Loucy (cell line): ENCODE data around the gene TCEANC2.

Experiments used
- H2AFZ ChIP-seq: fragments of 200-600 bp; sonication (generic); 2 replicates; pipeline ENCODE4 v1.6.0; 2016; ENCODE audit warnings: antibody characterized with exemption, mild to moderate bottlenecking, low read length, moderate library complexity
- H3F3A ChIP-seq: fragments of 200-600 bp; 2 replicates; pipeline ENCODE4 v1.6.0; 2016; ENCODE audit warnings: antibody characterized with exemption, low read depth, mild to moderate bottlenecking
- H3K27me3 ChIP-seq: fragments of 200-600 bp; sonication (generic); 2 replicates; pipeline ENCODE4 v1.6.1; 2014; ENCODE audit warnings: low read length, mild to moderate bottlenecking; ENCODE audit not compliant: insufficient read depth, poor library complexity, severe bottlenecking
- H3K36me3 ChIP-seq: fragments of 200-600 bp; sonication (generic); 2 replicates; pipeline ENCODE4 v1.6.1; 2016; ENCODE audit warnings: low read length; ENCODE audit not compliant: insufficient read depth
- H3K4me1 ChIP-seq: fragments of 200-600 bp; sonication (generic); 2 replicates; pipeline ENCODE4 v1.5.1; 2014; ENCODE audit warnings: low read length, mild to moderate bottlenecking; ENCODE audit not compliant: insufficient read depth, poor library complexity, severe bottlenecking
- H3K4me2 ChIP-seq: fragments of 200-600 bp; sonication (generic); 2 replicates; pipeline ENCODE4 v1.6.0; 2014; ENCODE audit warnings: antibody characterized with exemption, low read length, low read depth, mild to moderate bottlenecking; ENCODE audit not compliant: poor library complexity, severe bottlenecking
- H3K4me3 ChIP-seq: fragments of 200-600 bp; sonication (generic); 2 replicates; pipeline ENCODE4 v1.5.1; 2014; ENCODE audit warnings: low read length, mild to moderate bottlenecking, mixed read lengths; ENCODE audit not compliant: poor library complexity, severe bottlenecking
- H3K79me2 ChIP-seq: fragments of 200-600 bp; sonication (generic); 2 replicates; pipeline ENCODE4 v1.6.1; 2014; ENCODE audit warnings: low read length; ENCODE audit not compliant: insufficient read depth
- H3K9ac ChIP-seq: fragments of 200-600 bp; sonication (generic); 2 replicates; pipeline ENCODE4 v1.6.0; 2014; ENCODE audit warnings: mild to moderate bottlenecking, low read depth, low read length, moderate library complexity; ENCODE audit not compliant: poor library complexity, severe bottlenecking
- H3K9me2 ChIP-seq: fragments of 200-600 bp; sonication (generic); replicated peaks from 2 replicates; pipeline ENCODE4 v1.6.1; 2016; ENCODE audit warnings: low read depth, low read length, mixed read lengths
- H3K9me3 ChIP-seq: fragments of 200-600 bp; sonication (generic); 2 replicates; pipeline ENCODE4 v1.6.1; 2014; ENCODE audit warnings: mild to moderate bottlenecking, antibody characterized with exemption, low read length, low read depth; ENCODE audit not compliant: insufficient read depth
- H4K20me1 ChIP-seq: fragments of 200-600 bp; sonication (generic); 2 replicates; pipeline ENCODE4 v1.6.0; 2014; ENCODE audit warnings: antibody characterized with exemption, low read length, mild to moderate bottlenecking; ENCODE audit not compliant: insufficient read depth, poor library complexity, severe bottlenecking
- EZH2phosphoT487 ChIP-seq: fragments of 200-600 bp; IDR thresholded peaks from 2 replicates; pipeline ENCODE4 v1.6.1; 2018; ENCODE audit warnings: antibody characterized with exemption, mild to moderate bottlenecking, moderate library complexity, borderline replicate concordance
- TF ChIP-seq, protein P1 (sequence below): fragments of 200-600 bp; sonication (generic); conservative IDR thresholded peaks from 2 replicates; pipeline ENCODE4 v1.5.1; 2014; ENCODE audit warnings: mild to moderate bottlenecking, antibody characterized with exemption, low read length

Gene TCEANC2

DNA sequence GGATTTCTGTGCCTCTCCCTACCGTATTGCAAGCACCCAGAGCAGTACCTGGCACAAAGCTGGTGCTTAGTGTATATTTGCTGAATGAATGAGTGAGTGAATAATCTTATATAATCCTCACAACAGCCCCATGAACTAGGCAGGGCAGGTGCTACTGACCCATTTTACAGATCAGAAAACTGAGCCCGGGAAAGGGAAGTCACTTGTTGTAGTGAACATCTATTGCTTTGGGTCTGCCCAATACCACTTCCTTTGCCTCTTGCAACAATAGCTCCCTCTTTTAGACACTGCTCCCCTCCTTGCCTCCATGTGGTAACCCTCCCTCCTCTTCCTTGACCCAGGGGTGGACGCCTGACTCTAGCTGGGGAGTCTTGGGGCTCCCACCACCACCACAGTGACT is 96.3 kb downstream of the TCEANC2 start:
- H3K9me2 ChIP-seq = no peaks in the 10 kb centered on the region
- H4K20me1 ChIP-seq = no peaks in the 10 kb centered on the region
- H3K79me2 ChIP-seq = no peaks in the 10 kb centered on the region
- H3K4me2 ChIP-seq = no peak overlapping the region
- no peak overlapping the region for H3K4me3 ChIP-seq
- H3K27me3 ChIP-seq = no peaks in the 10 kb centered on the region
- H3K9me3 ChIP-seq = no peaks in the 10 kb centered on the region
- H3F3A ChIP-seq = no peaks in the 10 kb centered on the region
- H3K9ac ChIP-seq = no peak overlapping the region
- no peak overlapping the region for H2AFZ ChIP-seq
- TF ChIP-seq EZH2phosphoT487 = no peak
- H3K4me1 ChIP-seq = no peaks in the 10 kb centered on the region
- no peaks in the 10 kb centered on the region for H3K36me3 ChIP-seq

DNA sequence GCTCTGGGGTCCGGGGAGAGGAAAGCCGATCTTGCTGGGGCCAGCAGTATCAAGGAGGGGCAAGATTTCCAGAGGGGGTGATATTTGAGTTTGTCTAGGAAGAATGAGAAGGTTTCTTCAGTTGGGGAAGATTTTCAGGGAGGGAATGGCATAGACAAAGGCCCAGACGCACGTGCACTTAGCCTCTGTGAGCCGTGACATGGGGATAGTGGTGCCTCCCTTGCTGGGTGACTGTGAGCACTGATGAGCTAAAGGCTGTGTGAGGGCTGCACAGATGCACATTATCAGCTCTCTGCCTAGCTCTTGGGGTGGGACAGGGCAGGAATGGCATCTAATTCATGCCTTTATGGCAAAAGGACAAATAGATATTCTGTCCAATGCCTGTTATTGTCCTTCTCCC is 97.6 kb downstream of the TCEANC2 start:
- no peak for TF ChIP-seq EZH2phosphoT487
- TF ChIP-seq, protein P1, sequence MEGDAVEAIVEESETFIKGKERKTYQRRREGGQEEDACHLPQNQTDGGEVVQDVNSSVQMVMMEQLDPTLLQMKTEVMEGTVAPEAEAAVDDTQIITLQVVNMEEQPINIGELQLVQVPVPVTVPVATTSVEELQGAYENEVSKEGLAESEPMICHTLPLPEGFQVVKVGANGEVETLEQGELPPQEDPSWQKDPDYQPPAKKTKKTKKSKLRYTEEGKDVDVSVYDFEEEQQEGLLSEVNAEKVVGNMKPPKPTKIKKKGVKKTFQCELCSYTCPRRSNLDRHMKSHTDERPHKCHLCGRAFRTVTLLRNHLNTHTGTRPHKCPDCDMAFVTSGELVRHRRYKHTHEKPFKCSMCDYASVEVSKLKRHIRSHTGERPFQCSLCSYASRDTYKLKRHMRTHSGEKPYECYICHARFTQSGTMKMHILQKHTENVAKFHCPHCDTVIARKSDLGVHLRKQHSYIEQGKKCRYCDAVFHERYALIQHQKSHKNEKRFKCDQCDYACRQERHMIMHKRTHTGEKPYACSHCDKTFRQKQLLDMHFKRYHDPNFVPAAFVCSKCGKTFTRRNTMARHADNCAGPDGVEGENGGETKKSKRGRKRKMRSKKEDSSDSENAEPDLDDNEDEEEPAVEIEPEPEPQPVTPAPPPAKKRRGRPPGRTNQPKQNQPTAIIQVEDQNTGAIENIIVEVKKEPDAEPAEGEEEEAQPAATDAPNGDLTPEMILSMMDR = no peak
- H2AFZ ChIP-seq = no peak overlapping the region
- H3K4me2 ChIP-seq = no peak overlapping the region
- no peaks in the 10 kb centered on the region for H3K9me2 ChIP-seq
- no peaks in the 10 kb centered on the region for H3K9me3 ChIP-seq
- no peak overlapping the region for H3K9ac ChIP-seq
- H3K79me2 ChIP-seq = no peaks in the 10 kb centered on the region
- no peaks in the 10 kb centered on the region for H3K36me3 ChIP-seq
- H3F3A ChIP-seq = no peaks in the 10 kb centered on the region
- no peaks in the 10 kb centered on the region for H3K27me3 ChIP-seq
- H3K4me1 ChIP-seq = no peaks in the 10 kb centered on the region
- H3K4me3 ChIP-seq = no peak overlapping the region
- H4K20me1 ChIP-seq = no peaks in the 10 kb centered on the region

DNA sequence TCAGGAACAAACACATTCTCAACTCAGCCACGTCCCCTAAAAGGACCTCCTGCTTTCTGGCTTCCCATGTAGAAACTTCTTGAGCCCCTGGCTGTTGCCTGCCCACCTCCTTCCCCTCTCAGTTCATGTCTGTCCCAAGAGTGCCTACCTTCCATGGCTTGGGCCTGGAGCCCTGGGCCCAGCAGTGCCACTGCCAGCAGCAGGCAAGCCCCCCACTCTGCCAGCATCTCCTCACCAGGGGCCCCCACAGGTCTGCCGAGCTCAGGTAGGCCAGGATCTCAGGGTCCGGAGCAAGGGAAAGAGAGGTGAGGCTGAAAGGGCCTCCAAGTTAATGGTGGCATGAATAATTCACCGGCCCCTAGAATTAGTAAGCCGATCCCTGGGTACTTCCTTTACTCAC is 99.3 kb downstream of the TCEANC2 start, which contains the start of gene CDCP2:
CDCP2 (minus strand) TSS at position 305 of the 400 bp plus-strand sequence; CDS start at position 227, 78 bp downstream.
- H4K20me1 ChIP-seq = no peaks in the 10 kb centered on the region
- H3K27me3 ChIP-seq = no peaks in the 10 kb centered on the region
- TF ChIP-seq EZH2phosphoT487 = no peak
- H3K4me1 ChIP-seq = no peaks in the 10 kb centered on the region
- H3K79me2 ChIP-seq = no peaks in the 10 kb centered on the region
- H3F3A ChIP-seq = no peaks in the 10 kb centered on the region
- no peak within 1 kb of the TSS for H3K4me3 ChIP-seq
- H3K36me3 ChIP-seq = no peaks in the 10 kb centered on the region
- H3K9me3 ChIP-seq = no peaks in the 10 kb centered on the region
- no peaks in the 10 kb centered on the region for H3K9me2 ChIP-seq
- no peak within 1 kb of the TSS for H3K9ac ChIP-seq
- H3K4me2 ChIP-seq = no peak within 1 kb of the TSS
- H2AFZ ChIP-seq = no peak within 1 kb of the TSS

DNA sequence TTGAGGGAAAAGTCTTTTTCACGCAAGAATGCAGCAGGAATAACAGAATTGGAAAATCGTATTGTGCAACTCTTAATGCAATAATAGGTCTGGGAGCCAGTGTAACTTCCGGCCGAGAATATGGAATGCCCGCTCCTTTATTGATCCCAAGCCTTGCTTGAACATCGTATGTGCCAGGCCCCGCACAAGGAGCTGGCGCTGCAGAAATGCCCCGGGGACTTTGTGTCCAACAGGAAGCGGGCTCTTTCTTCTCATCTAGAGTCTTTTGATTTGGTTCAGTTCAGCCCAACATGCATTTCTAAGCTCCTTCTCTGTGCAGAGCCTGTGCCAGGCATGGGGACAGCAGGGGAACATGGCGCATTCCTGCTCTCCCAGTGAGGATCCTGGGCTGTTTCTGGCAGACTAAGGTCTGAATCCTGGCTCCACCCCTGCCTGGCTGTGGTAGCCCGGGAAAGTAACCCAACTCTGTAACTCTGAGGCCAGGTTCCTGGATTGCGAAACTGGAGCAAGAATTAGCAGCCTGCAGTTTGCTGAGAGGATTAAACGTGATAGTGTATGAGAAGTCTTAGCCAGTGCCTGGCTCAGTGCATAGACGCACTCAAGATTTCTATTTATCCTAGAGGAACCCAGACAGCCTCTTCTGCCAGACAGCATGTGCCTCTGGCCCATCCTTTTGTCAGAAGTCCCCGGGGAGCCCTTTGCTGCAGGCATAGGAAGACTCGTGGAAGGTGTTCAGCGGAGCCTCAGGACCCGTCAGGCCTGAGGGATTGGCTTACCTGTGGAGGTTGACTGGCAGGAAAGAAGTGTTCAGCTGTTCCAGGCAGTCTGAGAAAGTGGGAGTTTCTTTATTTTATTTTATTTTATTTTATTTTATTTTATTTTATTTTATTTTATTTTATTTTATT is 100.4 kb downstream of the TCEANC2 start:
- no peaks in the 10 kb centered on the region for H3K9me2 ChIP-seq
- no peaks in the 10 kb centered on the region for H3K4me1 ChIP-seq
- no peak overlapping the region for H3K9ac ChIP-seq
- no peaks in the 10 kb centered on the region for H4K20me1 ChIP-seq
- H3K79me2 ChIP-seq = no peaks in the 10 kb centered on the region
- no peaks in the 10 kb centered on the region for H3K36me3 ChIP-seq
- no peak overlapping the region for H3K4me2 ChIP-seq
- TF ChIP-seq, protein P1 = no peak
- TF ChIP-seq EZH2phosphoT487 = no peak
- no peaks in the 10 kb centered on the region for H3F3A ChIP-seq
- H3K4me3 ChIP-seq = no peak overlapping the region
- no peaks in the 10 kb centered on the region for H3K27me3 ChIP-seq
- H2AFZ ChIP-seq = no peak overlapping the region
- no peaks in the 10 kb centered on the region for H3K9me3 ChIP-seq
